HCT116 (cell line): ENCODE results near the gene KRTAP13-4. TPM values are rescaled to one million over a fixed set of nuclear protein-coding genes. Genes with fewer than 3 reads are reported as not detected.

Source experiments
- ATAC-seq: fragments of 200-7000 bp; cut with Tn5 transposase; 2 replicates; pipeline ENCODE4 v1.9.1; 2020; ENCODE audit warnings: mild to moderate bottlenecking, moderate library complexity
- BruUV-seq: library from RNA; stranded (reverse); fragments of 400-500 nt; replicated peaks from 2 replicates; lab custom pipeline; 2021; lab: Mats Ljungman, UMichigan
- CTCF ChIA-PET: fragments of 300-600 bp; sonication (Branson Sonifier 250); formaldehyde crosslinking; loops from one replicate; lab custom pipeline; 2021; ENCODE audit warnings: antibody characterized with exemption; lab: Charles Lee
- POLR2A ChIA-PET: fragments of 300-600, 350-600 bp; sonication (Branson Sonifier 250); formaldehyde crosslinking; loops from one replicate; lab custom pipeline; 2021; ENCODE audit warnings: antibody characterized with exemption; lab: Charles Lee
- RAD21 ChIA-PET, 2 experiments: fragments of 300-600 bp; sonication (Branson Sonifier 250); formaldehyde crosslinking; loops; one replicate each; lab custom pipeline; 2023; ENCODE audit warnings: low total read pairs in 2 of 2; ENCODE audit not compliant: uncharacterized antibody in 2 of 2, unreplicated experiment in 2 of 2, low non-redundant PET in 1 of 2; lab: Charles Lee
- DNase-seq: peaks from one replicate; pipeline ENCODE4 v3.0.0-alpha.2; 2010; ENCODE audit warnings: low read depth, low spot score
- H2AFZ ChIP-seq: fragments of 200-600 bp; shearing (Covaris generic), sonication (generic); 2 replicates; pipeline ENCODE4 v1.6.1; 2017; ENCODE audit warnings: low read depth, mixed run types, mixed read lengths, antibody characterized with exemption, low read length; ENCODE audit not compliant: poor library complexity, severe bottlenecking
- H3K27ac ChIP-seq: 2 replicates; pipeline ENCODE4 v1.5.1; 2012; ENCODE audit warnings: low read depth, low read length
- H3K27me3 ChIP-seq: fragments of 200-600 bp; sonication (generic); 2 replicates; pipeline ENCODE4 v1.6.1; 2016; ENCODE audit warnings: mixed run types, low read length, mixed read lengths; ENCODE audit not compliant: insufficient read depth
- H3K36me3 ChIP-seq, 2 experiments: fragments of 200-500 bp in 1 of 2; fragments of 200-600 bp in 1 of 2; sonication (Bioruptor generic) in 1 of 2; sonication (generic) in 1 of 2; 2 replicates each; pipeline versions ENCODE4 v1.5.1 to v1.6.1; 2014 to 2016; ENCODE audit warnings: low read length in 2 of 2, inconsistent platforms in 1 of 2, mixed read lengths in 1 of 2, mixed run types in 1 of 2; ENCODE audit not compliant: insufficient read depth in 2 of 2, control insufficient read depth in 1 of 2
- H3K4me1 ChIP-seq, 2 experiments: fragments of 200-600 bp in 1 of 2; sonication (generic) in 1 of 2; 2 replicates each; pipeline versions ENCODE4 v1.5.1 to v1.6.1; 2012 to 2017; ENCODE audit warnings: low read length in 2 of 2, inconsistent platforms in 1 of 2, mild to moderate bottlenecking in 1 of 2, mixed read lengths in 1 of 2, mixed run types in 1 of 2, moderate library complexity in 1 of 2; ENCODE audit not compliant: insufficient read depth in 2 of 2, control insufficient read depth in 1 of 2
- H3K4me2 ChIP-seq: fragments of 200-600 bp; sonication (generic); 2 replicates; pipeline ENCODE4 v1.6.1; 2017; ENCODE audit warnings: mixed run types, low read length, mixed read lengths
- H3K4me3 ChIP-seq, 2 experiments: fragments of 200-600 bp in 1 of 2; sonication (generic) in 1 of 2; replicated peaks in 1 of 2; 2 replicates each; pipeline ENCODE4 v1.5.1; 2011 to 2016; ENCODE audit warnings: low read length in 2 of 2, control low read depth in 1 of 2, low read depth in 1 of 2, mild to moderate bottlenecking in 1 of 2, mixed read lengths in 1 of 2, mixed run types in 1 of 2
- H3K79me2 ChIP-seq: fragments of 200-600 bp; sonication (generic); 2 replicates; pipeline ENCODE4 v1.6.1; 2017; ENCODE audit warnings: mild to moderate bottlenecking, mixed run types, low read length, moderate library complexity, mixed read lengths; ENCODE audit not compliant: insufficient read depth
- H3K9ac ChIP-seq: fragments of 200-600 bp; sonication (generic); 2 replicates; pipeline ENCODE4 v1.6.1; 2016; ENCODE audit warnings: low read length, mixed read lengths
- H3K9me2 ChIP-seq: fragments of 200-600 bp; sonication (generic), shearing (Covaris generic); 2 replicates; pipeline ENCODE4 v1.6.1; 2017; ENCODE audit warnings: mixed run types, mild to moderate bottlenecking, moderate library complexity; ENCODE audit not compliant: insufficient read depth
- H3K9me3 ChIP-seq, 2 experiments: fragments of 200-500 bp in 1 of 2; fragments of 200-600 bp in 1 of 2; sonication (Bioruptor generic) in 1 of 2; sonication (generic) in 1 of 2; 2 replicates each; pipeline ENCODE4 v1.6.1; 2014 to 2017; ENCODE audit warnings: low read length in 2 of 2, mixed read lengths in 2 of 2, inconsistent platforms in 1 of 2, low read depth in 1 of 2, mild to moderate bottlenecking in 1 of 2, mixed run types in 1 of 2, moderate library complexity in 1 of 2; ENCODE audit not compliant: control insufficient read depth in 1 of 2, insufficient read depth in 1 of 2
- H4K20me1 ChIP-seq: fragments of 200-600 bp; sonication (generic), shearing (Covaris generic); 2 replicates; pipeline ENCODE4 v1.6.1; 2017; ENCODE audit warnings: mixed run types, mild to moderate bottlenecking, moderate library complexity; ENCODE audit not compliant: insufficient read depth
- CEBPB ChIP-seq: IDR thresholded peaks from 2 replicates; pipeline ENCODE4 v1.6.1; 2012; ENCODE audit warnings: low read depth
- CTCF ChIP-seq, 3 experiments: fragments of 200-600 bp in 1 of 3; sonication (generic) in 1 of 3; IDR thresholded peaks in 2 of 3; conservative IDR thresholded peaks in 1 of 3; 2 replicates each; pipeline ENCODE4 v1.5.1; 2012 to 2017; ENCODE audit warnings: low read depth in 2 of 3, low read length in 2 of 3, antibody characterized with exemption in 1 of 3, borderline replicate concordance in 1 of 3, control low read depth in 1 of 3, mild to moderate bottlenecking in 1 of 3, mixed read lengths in 1 of 3, mixed run types in 1 of 3, moderate library complexity in 1 of 3; ENCODE audit not compliant: insufficient read depth in 1 of 3
- ELF1 ChIP-seq: IDR thresholded peaks from 2 replicates; pipeline ENCODE4 v1.6.1; 2012; ENCODE audit warnings: low read depth, borderline replicate concordance
- EZH2 ChIP-seq: fragments of 200-600 bp; sonication (generic); IDR thresholded peaks from 2 replicates; pipeline ENCODE4 v1.6.1; 2017; ENCODE audit warnings: antibody characterized with exemption, mixed run types
- EZH2phosphoT487 ChIP-seq: fragments of 200-600 bp; IDR thresholded peaks from 2 replicates; pipeline ENCODE4 v1.6.1; 2018; ENCODE audit warnings: antibody characterized with exemption, borderline replicate concordance
- FOSL1 ChIP-seq: IDR thresholded peaks from 2 replicates; pipeline ENCODE4 v1.6.1; 2012; ENCODE audit warnings: low read depth
- JUND ChIP-seq: IDR thresholded peaks from 2 replicates; pipeline ENCODE4 v1.6.1; 2012
- RAD21 ChIP-seq: IDR thresholded peaks from 2 replicates; pipeline ENCODE4 v1.6.1; 2012; ENCODE audit warnings: low read depth, mild to moderate bottlenecking
- ZNF274 ChIP-seq: fragments of 200-500 bp; sonication (Bioruptor generic); IDR thresholded peaks from 2 replicates; pipeline ENCODE4 v1.6.1; 2014; ENCODE audit warnings: mild to moderate bottlenecking, low read depth, low read length, inconsistent platforms
- intact Hi-C: fragments of 100-400 bp; cut with micrococcal nuclease; formaldehyde crosslinking; loops from 2 replicates; pipeline ENCODE4 v1.10.0; 2022
- total RNA-seq: library from RNA; stranded (reverse); gene quantifications from one replicate; pipeline ENCODE4 v1.2.1, GENCODE V29; 2021; ENCODE audit not compliant: unreplicated experiment
- TF ChIP-seq, protein P1 (sequence below): IDR thresholded peaks from 2 replicates; pipeline ENCODE4 v1.6.1; 2012

KRTAP13-4 gene
- total RNA-seq, 1 experiment from 2014 or later: not detected

GRCh38 chr21:30425826-30426225, 4.2 kb upstream of the KRTAP13-4 start, which contains the start of gene KRTAP13-3:
Gene KRTAP13-3, minus strand, starts transcription at chr21:30425926. Its CDS starts 14 bp downstream, at chr21:30425912.
- CTCF ChIA-PET: no interaction called here
- H2AFZ ChIP-seq: no peak within 1 kb of the TSS
- no peaks in the 10 kb centered on the region for H3K79me2 ChIP-seq
- H3K9ac ChIP-seq: no peak within 1 kb of the TSS
- no peaks in the 10 kb centered on the region for H3K9me2 ChIP-seq
- H3K9me3 ChIP-seq: peaks cover 23 to 27% of the 10 kb centered on the region in 2 experiments; a peak in 3 of 4 replicates
- TF ChIP-seq EZH2: no peak
- TF ChIP-seq ELF1: no peak
- no peak for TF ChIP-seq RAD21
- TF ChIP-seq CEBPB: no peak
- TF ChIP-seq, all 23 proteins: peak for 0
- no peak for ATAC-seq
- H3K4me3 ChIP-seq: no peak within 1 kb of the TSS
- no peak within 1 kb of the TSS for H3K27ac ChIP-seq
- no peaks in the 10 kb centered on the region for H4K20me1 ChIP-seq
- no TSS peak for BruUV-seq
- H3K4me2 ChIP-seq: no peak within 1 kb of the TSS
- no peaks in the 10 kb centered on the region for H3K36me3 ChIP-seq
- H3K4me1 ChIP-seq: no peaks in the 10 kb centered on the region
- ChIA-PET RAD21 (no interaction called here), POLR2A (no interaction called here)
- no peak for DNase-seq
- H3K27me3 ChIP-seq: no peaks in the 10 kb centered on the region
- intact Hi-C loops: no loop called here

DNA sequence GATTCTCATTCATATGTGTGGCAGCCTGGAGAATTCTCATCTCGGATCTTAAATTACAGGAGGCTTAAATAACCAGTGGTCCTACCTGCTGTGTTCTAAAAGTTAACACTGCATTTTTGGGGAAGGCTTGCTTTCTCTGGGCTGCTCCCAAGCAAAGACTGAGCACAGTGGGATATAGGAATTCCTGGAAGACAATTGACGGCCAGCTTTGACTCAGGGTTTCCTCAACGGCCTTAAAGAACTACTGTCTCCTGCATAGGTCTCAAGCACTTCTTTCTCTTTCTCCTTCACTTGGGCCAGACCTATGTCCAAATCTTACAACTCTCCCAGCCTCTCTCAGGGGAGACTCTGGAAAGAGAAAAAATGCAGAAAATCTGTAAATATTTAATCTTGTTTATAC, 3.3 kb upstream of the KRTAP13-4 start:
- Histone ChIP-seq H3K4me3 (no peak overlapping the region), H2AFZ (no peak overlapping the region), H3K9me2 (no peaks in the 10 kb centered on the region), H3K27ac (no peak overlapping the region), H3K4me2 (no peak overlapping the region), H3K36me3 (no peaks in the 10 kb centered on the region), H4K20me1 (no peaks in the 10 kb centered on the region), H3K9ac (no peak overlapping the region), H3K4me1 (no peaks in the 10 kb centered on the region), H3K27me3 (no peaks in the 10 kb centered on the region), H3K79me2 (no peaks in the 10 kb centered on the region), H3K9me3 (peaks cover 27% of the 10 kb centered on the region in 2 experiments; a peak in 3 of 4 replicates)
- no TSS peak for BruUV-seq
- intact Hi-C loops: no loop called here
- DNase-seq: no peak
- TF ChIP-seq, protein P1, sequence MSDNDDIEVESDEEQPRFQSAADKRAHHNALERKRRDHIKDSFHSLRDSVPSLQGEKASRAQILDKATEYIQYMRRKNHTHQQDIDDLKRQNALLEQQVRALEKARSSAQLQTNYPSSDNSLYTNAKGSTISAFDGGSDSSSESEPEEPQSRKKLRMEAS: no peak
- no peak for TF ChIP-seq ELF1
- no peak for TF ChIP-seq ZNF274
- TF ChIP-seq JUND: no peak
- no peak for TF ChIP-seq EZH2phosphoT487
- TF ChIP-seq FOSL1: no peak
- TF ChIP-seq CTCF (IDR thresholded peaks at IDR 0.05 in 2 of 3, conservative IDR thresholded peaks at IDR 0.05 in 1 of 3; ENCODE audit: borderline replicate concordance in 1 of 3, insufficient read depth in 1 of 3, low read depth in 2 of 3, low read length in 2 of 3): no peak
- TF ChIP-seq EZH2: no peak
- ChIA-PET RAD21 (no interaction called here), CTCF (no interaction called here), POLR2A (no interaction called here)
- ATAC-seq: no peak
